ENCODE measurements around the gene CYP8B1.

CYP8B1 gene

DNA sequence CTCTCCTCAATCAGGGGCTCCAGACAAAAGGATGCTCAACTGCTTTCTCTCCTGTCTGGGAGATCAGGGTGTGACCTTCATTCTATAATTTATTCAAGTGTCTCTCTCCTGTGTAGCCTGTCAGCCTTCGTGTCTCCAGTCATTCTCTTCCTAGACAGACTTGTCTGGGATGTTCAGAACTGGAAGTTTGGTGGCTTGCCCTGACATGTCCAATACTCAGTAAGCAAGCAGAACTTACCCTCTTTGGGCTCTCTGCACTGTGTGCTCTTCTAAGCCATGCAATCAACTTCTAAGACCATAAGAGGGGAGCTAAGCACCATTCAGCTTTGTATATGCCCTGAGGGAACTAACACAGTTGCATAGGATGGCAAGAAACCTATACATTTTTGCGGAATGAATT lies 52.3 kb downstream of the CYP8B1 start:
- DNase-seq (ENCODE audit: low read depth) = no peak

DNA sequence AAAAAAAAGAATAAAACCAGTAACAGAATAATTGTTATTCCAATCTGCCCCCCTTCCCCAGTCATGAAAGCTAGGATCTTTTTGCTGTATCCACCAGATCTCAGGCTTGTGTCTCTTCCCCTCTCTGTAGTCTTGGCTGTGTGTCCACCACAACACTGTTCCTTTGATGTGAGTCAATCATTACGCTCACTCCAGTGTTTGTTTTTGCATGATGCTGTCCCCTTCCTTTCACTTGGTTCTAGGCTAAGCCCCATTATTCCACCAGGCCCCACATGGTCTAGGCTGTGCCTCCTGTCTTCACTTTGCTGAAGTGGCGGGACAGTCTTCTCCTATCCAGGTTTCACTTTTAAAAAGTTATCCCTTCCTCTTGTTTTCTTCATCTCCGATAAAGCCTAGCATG lies 52.9 kb downstream of the CYP8B1 start:
- DNase-seq (ENCODE audit: low read depth) = no peak
